Ovary (tissue), 3 donors: ENCODE results near the gene DSCAM.
"Not testable (repeated sequence)": the region's sequence is repeated elsewhere in the genome, so short reads cannot be mapped to it uniquely, and the experiment has no call there.

ENCODE experiments used
- POLR2A ChIP-seq: fragments of 450-650 bp; IDR thresholded peaks from one replicate; pipeline ENCODE4 v1.6.1; 2017; ENCODE audit warnings: antibody characterized with exemption, mild to moderate bottlenecking, moderate library complexity
- TF ChIP-seq, protein P1 (sequence below), 3 donors: fragments of 450-650 bp in 2 of 3; fragments of 200-600 bp in 1 of 3; IDR thresholded peaks; one replicate each; pipeline versions ENCODE4 v1.5.1 to v1.8.0; 2016 to 2022; ENCODE audit warnings: antibody characterized with exemption in 3 of 3, mild to moderate bottlenecking in 1 of 3
- donor health status: DM: no; HTN: no; CAD: no.

DNA sequence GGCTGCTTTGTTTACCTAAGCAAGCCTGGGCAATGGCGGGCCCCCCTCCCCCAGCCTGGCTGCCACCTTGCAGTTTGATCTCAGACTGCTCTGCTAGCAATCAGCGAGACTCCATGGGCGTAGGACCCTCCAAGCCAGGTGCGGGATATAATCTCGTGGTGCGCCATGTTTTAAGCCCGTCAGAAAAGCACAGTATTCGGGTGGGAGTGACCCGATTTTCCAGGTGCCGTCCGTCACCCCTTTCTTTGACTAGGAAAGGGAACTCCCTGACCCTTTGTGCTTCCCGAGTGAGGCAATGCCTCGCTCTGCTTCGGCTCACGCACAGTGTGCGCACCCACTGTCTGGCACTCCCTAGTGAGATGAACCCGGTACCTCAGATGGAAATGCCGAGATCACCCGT lies 818.6 kb downstream of the DSCAM start:
- not testable (repeated sequence) for TF ChIP-seq POLR2A
- TF ChIP-seq, protein P1, sequence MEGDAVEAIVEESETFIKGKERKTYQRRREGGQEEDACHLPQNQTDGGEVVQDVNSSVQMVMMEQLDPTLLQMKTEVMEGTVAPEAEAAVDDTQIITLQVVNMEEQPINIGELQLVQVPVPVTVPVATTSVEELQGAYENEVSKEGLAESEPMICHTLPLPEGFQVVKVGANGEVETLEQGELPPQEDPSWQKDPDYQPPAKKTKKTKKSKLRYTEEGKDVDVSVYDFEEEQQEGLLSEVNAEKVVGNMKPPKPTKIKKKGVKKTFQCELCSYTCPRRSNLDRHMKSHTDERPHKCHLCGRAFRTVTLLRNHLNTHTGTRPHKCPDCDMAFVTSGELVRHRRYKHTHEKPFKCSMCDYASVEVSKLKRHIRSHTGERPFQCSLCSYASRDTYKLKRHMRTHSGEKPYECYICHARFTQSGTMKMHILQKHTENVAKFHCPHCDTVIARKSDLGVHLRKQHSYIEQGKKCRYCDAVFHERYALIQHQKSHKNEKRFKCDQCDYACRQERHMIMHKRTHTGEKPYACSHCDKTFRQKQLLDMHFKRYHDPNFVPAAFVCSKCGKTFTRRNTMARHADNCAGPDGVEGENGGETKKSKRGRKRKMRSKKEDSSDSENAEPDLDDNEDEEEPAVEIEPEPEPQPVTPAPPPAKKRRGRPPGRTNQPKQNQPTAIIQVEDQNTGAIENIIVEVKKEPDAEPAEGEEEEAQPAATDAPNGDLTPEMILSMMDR (IDR thresholded peaks at IDR 0.05) = not testable (repeated sequence)
